GM19397 (cell line): ENCODE measurements around the gene C8B.

Source experiments
- ATAC-seq: cut with Tn5 transposase; IDR thresholded peaks from one replicate; pipeline ENCODE4 v1.9.1; 2021; ENCODE audit warnings: mild to moderate bottlenecking, moderate library complexity; ENCODE audit not compliant: unreplicated experiment

The C8B gene

GRCh38 chr1:56904663-56905397 lies 61.0 kb downstream of the C8B start:
- no peak for ATAC-seq

GRCh38 chr1:56903778-56904177 lies 62.0 kb downstream of the C8B start:
- ATAC-seq = no peak

- ATAC-seq = no peak
These were observed 64.1 kb downstream of the C8B start for GRCh38 chr1:56901716-56902115.

- ATAC-seq = no peak
These were observed 66.9 kb downstream of the C8B start for GRCh38 chr1:56898879-56899278.

GRCh38 chr1:56898005-56898373 lies 67.8 kb downstream of the C8B start:
- no peak for ATAC-seq

GRCh38 chr1:56897150-56898004 lies 68.4 kb downstream of the C8B start:
- no peak for ATAC-seq

GRCh38 chr1:56894014-56894413 lies 71.8 kb downstream of the C8B start:
- ATAC-seq = no peak

- ATAC-seq = no peak
These were observed 75.6 kb downstream of the C8B start for GRCh38 chr1:56890229-56890628.

- no peak for ATAC-seq
These were observed 84.4 kb downstream of the C8B start for GRCh38 chr1:56881417-56881816.

- no peak for ATAC-seq
These were observed 85.0 kb downstream of the C8B start for GRCh38 chr1:56880774-56881173.
